Measurements from ENCODE around the gene IQGAP2. TPM values are rescaled to one million over a fixed set of nuclear protein-coding genes. Genes with fewer than 3 reads are reported as not detected.

The IQGAP2 gene
- total and polyA plus RNA-seq, 2 donors (not counting 1 experiment from before 2014, with no cell fraction given): 8.1 to 15.0 TPM

GRCh38 chr5:76445063-76445462, 42.0 kb downstream of the IQGAP2 start:
- peaks cover 0 to 3% of the 10 kb centered on the region in 2 experiments for H3K36me3 ChIP-seq (replicated peaks in 1 of 2; ENCODE audit: control extremely low read depth in 1 of 2, control insufficient read depth in 1 of 2, extremely low read depth in 1 of 2, insufficient read depth in 2 of 2, low read length in 1 of 2)
- WGBS (ENCODE audit: insufficient coverage): no CpG with 5 or more reads among the region's 4 CpGs
- H3K9me3 ChIP-seq (ENCODE audit: control extremely low read depth in 1 of 3, control insufficient read depth in 2 of 3, insufficient read depth in 1 of 3, low read length in 2 of 3): no peaks in the 10 kb centered on the region
- Mint-ChIP-seq H3K4me3 (no peak overlapping the region), H3K9me3 (ENCODE audit: insufficient read depth) (peaks cover 2% of the 10 kb centered on the region), H3K27me3 (no peaks in the 10 kb centered on the region), H3K27ac (no peak overlapping the region), H3K4me1 (peaks cover under 1% of the 10 kb centered on the region)
- POLR2A ChIA-PET: no interaction called here
- intact Hi-C loops (cut with micrococcal nuclease): no loop called here
- no peaks in the 10 kb centered on the region for H3K27me3 ChIP-seq (replicated peaks in 1 of 4; ENCODE audit: control extremely low read depth in 1 of 4, control insufficient read depth in 3 of 4, insufficient read depth in 4 of 4, low read length in 3 of 4)
- peaks cover 6% of the 10 kb centered on the region for H3K79me2 ChIP-seq (ENCODE audit: control insufficient read depth, insufficient read depth, low read length)
- ATAC-seq (ENCODE audit: low read depth): no peak
- DNase-seq: no peak
- CTCF ChIA-PET: interaction anchor here (0.7 kb wide), 1 partner anchor 330 kb away, joined by 4 read pairs; no protein-coding TSS in a partner anchor
- no peak overlapping the region for H3K9ac ChIP-seq (ENCODE audit: low read length)
- H3K4me2 ChIP-seq (replicated peaks; ENCODE audit: low read depth, low read length, poor library complexity, severe bottlenecking): no peak overlapping the region
- no peaks in the 10 kb centered on the region for H3K4me1 ChIP-seq (ENCODE audit: control insufficient read depth in 2 of 2, insufficient read depth in 2 of 2, low read length in 2 of 2)
- H3K27ac ChIP-seq (ENCODE audit: low read length in 2 of 2): no peak overlapping the region
- no peak overlapping the region for H3K4me3 ChIP-seq (ENCODE audit: control extremely low read depth in 1 of 5, extremely low read depth in 1 of 5, insufficient read depth in 1 of 5, low read depth in 2 of 5, low read length in 4 of 5)
- H4K20me1 ChIP-seq (ENCODE audit: control insufficient read depth, insufficient read depth, low read length, poor library complexity, severe bottlenecking): no peaks in the 10 kb centered on the region
- TF ChIP-seq EZH2 (IDR thresholded peaks at IDR 0.05; ENCODE audit: borderline replicate concordance, insufficient read depth, low read depth, low read length, poor library complexity, severe bottlenecking) (no peak), CTCF (IDR thresholded peaks at IDR 0.05) (no peak)
- H2AFZ ChIP-seq (ENCODE audit: insufficient read depth, low read depth, low read length, poor library complexity, severe bottlenecking): no peak overlapping the region

- H3K27me3 ChIP-seq (replicated peaks in 1 of 4; ENCODE audit: control extremely low read depth in 1 of 4, control insufficient read depth in 3 of 4, insufficient read depth in 4 of 4, low read length in 3 of 4): no peaks in the 10 kb centered on the region
- H2AFZ ChIP-seq (ENCODE audit: insufficient read depth, low read depth, low read length, poor library complexity, severe bottlenecking): no peak overlapping the region
- peaks cover 0 to 3% of the 10 kb centered on the region in 2 experiments for H3K36me3 ChIP-seq (replicated peaks in 1 of 2; ENCODE audit: control extremely low read depth in 1 of 2, control insufficient read depth in 1 of 2, extremely low read depth in 1 of 2, insufficient read depth in 2 of 2, low read length in 1 of 2)
- TF ChIP-seq EZH2 (IDR thresholded peaks at IDR 0.05; ENCODE audit: borderline replicate concordance, insufficient read depth, low read depth, low read length, poor library complexity, severe bottlenecking): no peak
- no peak for TF ChIP-seq CTCF (IDR thresholded peaks at IDR 0.05)
- Mint-ChIP-seq H3K27me3 (no peaks in the 10 kb centered on the region), H3K4me3 (no peak overlapping the region), H3K27ac (no peak overlapping the region), H3K4me1 (peaks cover 6% of the 10 kb centered on the region), H3K9me3 (ENCODE audit: insufficient read depth) (no peaks in the 10 kb centered on the region)
- no peak overlapping the region for H3K27ac ChIP-seq (ENCODE audit: low read length in 2 of 2)
- ChIA-PET POLR2A (no interaction called here), CTCF (interaction anchor here (0.7 kb wide), 1 partner anchor 329 kb away, joined by 4 read pairs; no protein-coding TSS in a partner anchor)
- no peak overlapping the region for H3K4me3 ChIP-seq (ENCODE audit: control extremely low read depth in 1 of 5, extremely low read depth in 1 of 5, insufficient read depth in 1 of 5, low read depth in 2 of 5, low read length in 4 of 5)
- intact Hi-C loops (cut with micrococcal nuclease): no loop called here
- ATAC-seq (ENCODE audit: low read depth) (no peak), DNase-seq (no peak)
- WGBS (ENCODE audit: insufficient coverage): 100% methylated on average over 2 of the region's 5 CpGs
- H3K79me2 ChIP-seq (ENCODE audit: control insufficient read depth, insufficient read depth, low read length): peaks cover 6% of the 10 kb centered on the region
- no peak overlapping the region for H3K9ac ChIP-seq (ENCODE audit: low read length)
- H3K4me2 ChIP-seq (replicated peaks; ENCODE audit: low read depth, low read length, poor library complexity, severe bottlenecking): no peak overlapping the region
- H3K4me1 ChIP-seq (ENCODE audit: control insufficient read depth in 2 of 2, insufficient read depth in 2 of 2, low read length in 2 of 2): peaks cover 0 to 4% of the 10 kb centered on the region in 2 donors
- H3K9me3 ChIP-seq (ENCODE audit: control extremely low read depth in 1 of 3, control insufficient read depth in 2 of 3, insufficient read depth in 1 of 3, low read length in 2 of 3): no peaks in the 10 kb centered on the region
- no peaks in the 10 kb centered on the region for H4K20me1 ChIP-seq (ENCODE audit: control insufficient read depth, insufficient read depth, low read length, poor library complexity, severe bottlenecking)
Measured at GRCh38 chr5:76445830-76446229, 42.7 kb downstream of the IQGAP2 start.
